ENCODE results near the gene TMEM51. TPM values are rescaled to one million over a fixed set of nuclear protein-coding genes. Genes with fewer than 3 reads are reported as not detected.

Gene TMEM51
- total and polyA plus RNA-seq, 9 of the 15 experiments (the other 6 are each of a cell fraction or from before 2014, with no cell fraction given): 0.06 to 1.4 (median 0.58) TPM

DNA sequence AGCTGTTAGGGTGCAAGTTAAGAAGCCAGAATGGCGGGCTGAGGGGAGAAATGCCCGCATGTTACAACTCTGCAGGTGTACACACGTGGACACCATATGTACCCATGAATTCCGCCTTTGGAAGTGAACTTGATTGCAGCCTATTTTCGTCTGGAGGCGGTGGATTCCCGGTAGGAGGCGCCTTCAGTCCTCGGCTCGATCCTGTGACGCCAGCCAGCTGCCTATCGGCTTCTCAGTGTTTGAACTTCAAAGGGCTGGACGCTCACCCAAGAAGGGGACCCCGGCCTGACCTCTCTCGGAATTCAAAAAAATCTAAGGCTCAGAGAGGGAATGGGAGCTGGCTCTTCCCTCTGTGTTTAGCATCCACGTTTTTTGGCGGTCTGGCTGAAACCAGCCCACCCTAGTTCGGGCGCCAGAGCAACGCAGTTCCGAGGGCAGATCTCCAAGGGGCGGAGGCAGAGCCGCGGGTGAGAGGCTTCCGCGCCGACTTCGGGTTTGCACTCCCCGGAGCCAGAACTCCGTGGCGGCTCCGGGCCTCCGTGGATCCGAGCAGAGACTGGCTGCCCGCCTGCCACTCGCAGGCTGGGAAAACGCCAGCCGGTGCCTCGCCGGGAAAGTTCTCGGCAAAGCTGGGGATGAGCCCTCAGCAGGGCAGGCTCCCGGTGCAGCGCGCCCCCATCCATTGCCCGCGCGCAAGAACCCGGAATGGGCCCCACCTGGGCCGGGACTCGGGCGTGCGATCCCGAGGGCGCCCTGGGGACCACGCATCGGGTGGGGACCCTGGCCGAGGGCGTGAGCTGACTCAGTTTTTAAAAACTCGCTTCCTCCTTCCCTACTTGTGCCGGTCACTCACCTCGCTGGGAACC is 996 bp upstream of the TMEM51 start (continued):
- TF ChIP-seq, protein P1, sequence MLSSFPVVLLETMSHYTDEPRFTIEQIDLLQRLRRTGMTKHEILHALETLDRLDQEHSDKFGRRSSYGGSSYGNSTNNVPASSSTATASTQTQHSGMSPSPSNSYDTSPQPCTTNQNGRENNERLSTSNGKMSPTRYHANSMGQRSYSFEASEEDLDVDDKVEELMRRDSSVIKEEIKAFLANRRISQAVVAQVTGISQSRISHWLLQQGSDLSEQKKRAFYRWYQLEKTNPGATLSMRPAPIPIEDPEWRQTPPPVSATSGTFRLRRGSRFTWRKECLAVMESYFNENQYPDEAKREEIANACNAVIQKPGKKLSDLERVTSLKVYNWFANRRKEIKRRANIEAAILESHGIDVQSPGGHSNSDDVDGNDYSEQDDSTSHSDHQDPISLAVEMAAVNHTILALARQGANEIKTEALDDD (IDR thresholded peaks at IDR 0.05): no peak
- TF ChIP-seq, protein P2, sequence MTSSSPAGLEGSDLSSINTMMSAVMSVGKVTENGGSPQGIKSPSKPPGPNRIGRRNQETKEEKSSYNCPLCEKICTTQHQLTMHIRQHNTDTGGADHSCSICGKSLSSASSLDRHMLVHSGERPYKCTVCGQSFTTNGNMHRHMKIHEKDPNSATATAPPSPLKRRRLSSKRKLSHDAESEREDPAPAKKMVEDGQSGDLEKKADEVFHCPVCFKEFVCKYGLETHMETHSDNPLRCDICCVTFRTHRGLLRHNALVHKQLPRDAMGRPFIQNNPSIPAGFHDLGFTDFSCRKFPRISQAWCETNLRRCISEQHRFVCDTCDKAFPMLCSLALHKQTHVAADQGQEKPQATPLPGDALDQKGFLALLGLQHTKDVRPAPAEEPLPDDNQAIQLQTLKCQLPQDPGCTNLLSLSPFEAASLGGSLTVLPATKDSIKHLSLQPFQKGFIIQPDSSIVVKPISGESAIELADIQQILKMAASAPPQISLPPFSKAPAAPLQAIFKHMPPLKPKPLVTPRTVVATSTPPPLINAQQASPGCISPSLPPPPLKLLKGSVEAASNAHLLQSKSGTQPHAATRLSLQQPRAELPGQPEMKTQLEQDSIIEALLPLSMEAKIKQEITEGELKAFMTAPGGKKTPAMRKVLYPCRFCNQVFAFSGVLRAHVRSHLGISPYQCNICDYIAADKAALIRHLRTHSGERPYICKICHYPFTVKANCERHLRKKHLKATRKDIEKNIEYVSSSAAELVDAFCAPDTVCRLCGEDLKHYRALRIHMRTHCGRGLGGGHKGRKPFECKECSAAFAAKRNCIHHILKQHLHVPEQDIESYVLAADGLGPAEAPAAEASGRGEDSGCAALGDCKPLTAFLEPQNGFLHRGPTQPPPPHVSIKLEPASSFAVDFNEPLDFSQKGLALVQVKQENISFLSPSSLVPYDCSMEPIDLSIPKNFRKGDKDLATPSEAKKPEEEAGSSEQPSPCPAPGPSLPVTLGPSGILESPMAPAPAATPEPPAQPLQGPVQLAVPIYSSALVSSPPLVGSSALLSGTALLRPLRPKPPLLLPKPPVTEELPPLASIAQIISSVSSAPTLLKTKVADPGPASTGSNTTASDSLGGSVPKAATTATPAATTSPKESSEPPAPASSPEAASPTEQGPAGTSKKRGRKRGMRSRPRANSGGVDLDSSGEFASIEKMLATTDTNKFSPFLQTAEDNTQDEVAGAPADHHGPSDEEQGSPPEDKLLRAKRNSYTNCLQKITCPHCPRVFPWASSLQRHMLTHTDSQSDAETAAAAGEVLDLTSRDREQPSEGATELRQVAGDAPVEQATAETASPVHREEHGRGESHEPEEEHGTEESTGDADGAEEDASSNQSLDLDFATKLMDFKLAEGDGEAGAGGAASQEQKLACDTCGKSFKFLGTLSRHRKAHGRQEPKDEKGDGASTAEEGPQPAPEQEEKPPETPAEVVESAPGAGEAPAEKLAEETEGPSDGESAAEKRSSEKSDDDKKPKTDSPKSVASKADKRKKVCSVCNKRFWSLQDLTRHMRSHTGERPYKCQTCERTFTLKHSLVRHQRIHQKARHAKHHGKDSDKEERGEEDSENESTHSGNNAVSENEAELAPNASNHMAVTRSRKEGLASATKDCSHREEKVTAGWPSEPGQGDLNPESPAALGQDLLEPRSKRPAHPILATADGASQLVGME (CRISPR knock-in tag; IDR thresholded peaks at IDR 0.05): 0 out of 2 replicates have a peak, but pooled peaks have one; percentile 63
- TF ChIP-seq ZNF668 (CRISPR knock-in tag; IDR thresholded peaks at IDR 0.05) (no peak), ZNF354B (CRISPR knock-in tag; IDR thresholded peaks at IDR 0.05) (no peak), PTTG1 (tag; IDR thresholded peaks at IDR 0.05; ENCODE audit: low read depth) (no peak), ZNF23 (CRISPR knock-in tag; IDR thresholded peaks at IDR 0.05) (no peak), ARID1B (IDR thresholded peaks at IDR 0.05) (no peak), TBP (optimal IDR thresholded peaks at IDR 0.05; ENCODE audit: low read depth, low read length) (no peak), SOX6 (IDR thresholded peaks at IDR 0.05) (no peak), ZNF785 (CRISPR knock-in tag; IDR thresholded peaks at IDR 0.05) (no peak), SP1 (CRISPR knock-in tag; IDR thresholded peaks at IDR 0.05) (no peak), MCM7 (IDR thresholded peaks at IDR 0.05) (no peak)
- TF ChIP-seq, protein P3, sequence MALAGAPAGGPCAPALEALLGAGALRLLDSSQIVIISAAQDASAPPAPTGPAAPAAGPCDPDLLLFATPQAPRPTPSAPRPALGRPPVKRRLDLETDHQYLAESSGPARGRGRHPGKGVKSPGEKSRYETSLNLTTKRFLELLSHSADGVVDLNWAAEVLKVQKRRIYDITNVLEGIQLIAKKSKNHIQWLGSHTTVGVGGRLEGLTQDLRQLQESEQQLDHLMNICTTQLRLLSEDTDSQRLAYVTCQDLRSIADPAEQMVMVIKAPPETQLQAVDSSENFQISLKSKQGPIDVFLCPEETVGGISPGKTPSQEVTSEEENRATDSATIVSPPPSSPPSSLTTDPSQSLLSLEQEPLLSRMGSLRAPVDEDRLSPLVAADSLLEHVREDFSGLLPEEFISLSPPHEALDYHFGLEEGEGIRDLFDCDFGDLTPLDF (CRISPR knock-in tag; IDR thresholded peaks at IDR 0.05): no peak
- TF ChIP-seq, protein P4, sequence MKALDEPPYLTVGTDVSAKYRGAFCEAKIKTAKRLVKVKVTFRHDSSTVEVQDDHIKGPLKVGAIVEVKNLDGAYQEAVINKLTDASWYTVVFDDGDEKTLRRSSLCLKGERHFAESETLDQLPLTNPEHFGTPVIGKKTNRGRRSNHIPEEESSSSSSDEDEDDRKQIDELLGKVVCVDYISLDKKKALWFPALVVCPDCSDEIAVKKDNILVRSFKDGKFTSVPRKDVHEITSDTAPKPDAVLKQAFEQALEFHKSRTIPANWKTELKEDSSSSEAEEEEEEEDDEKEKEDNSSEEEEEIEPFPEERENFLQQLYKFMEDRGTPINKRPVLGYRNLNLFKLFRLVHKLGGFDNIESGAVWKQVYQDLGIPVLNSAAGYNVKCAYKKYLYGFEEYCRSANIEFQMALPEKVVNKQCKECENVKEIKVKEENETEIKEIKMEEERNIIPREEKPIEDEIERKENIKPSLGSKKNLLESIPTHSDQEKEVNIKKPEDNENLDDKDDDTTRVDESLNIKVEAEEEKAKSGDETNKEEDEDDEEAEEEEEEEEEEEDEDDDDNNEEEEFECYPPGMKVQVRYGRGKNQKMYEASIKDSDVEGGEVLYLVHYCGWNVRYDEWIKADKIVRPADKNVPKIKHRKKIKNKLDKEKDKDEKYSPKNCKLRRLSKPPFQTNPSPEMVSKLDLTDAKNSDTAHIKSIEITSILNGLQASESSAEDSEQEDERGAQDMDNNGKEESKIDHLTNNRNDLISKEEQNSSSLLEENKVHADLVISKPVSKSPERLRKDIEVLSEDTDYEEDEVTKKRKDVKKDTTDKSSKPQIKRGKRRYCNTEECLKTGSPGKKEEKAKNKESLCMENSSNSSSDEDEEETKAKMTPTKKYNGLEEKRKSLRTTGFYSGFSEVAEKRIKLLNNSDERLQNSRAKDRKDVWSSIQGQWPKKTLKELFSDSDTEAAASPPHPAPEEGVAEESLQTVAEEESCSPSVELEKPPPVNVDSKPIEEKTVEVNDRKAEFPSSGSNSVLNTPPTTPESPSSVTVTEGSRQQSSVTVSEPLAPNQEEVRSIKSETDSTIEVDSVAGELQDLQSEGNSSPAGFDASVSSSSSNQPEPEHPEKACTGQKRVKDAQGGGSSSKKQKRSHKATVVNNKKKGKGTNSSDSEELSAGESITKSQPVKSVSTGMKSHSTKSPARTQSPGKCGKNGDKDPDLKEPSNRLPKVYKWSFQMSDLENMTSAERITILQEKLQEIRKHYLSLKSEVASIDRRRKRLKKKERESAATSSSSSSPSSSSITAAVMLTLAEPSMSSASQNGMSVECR (CRISPR knock-in tag; IDR thresholded peaks at IDR 0.05): no peak
